ENCODE data around the gene ZDHHC5.

DNA sequence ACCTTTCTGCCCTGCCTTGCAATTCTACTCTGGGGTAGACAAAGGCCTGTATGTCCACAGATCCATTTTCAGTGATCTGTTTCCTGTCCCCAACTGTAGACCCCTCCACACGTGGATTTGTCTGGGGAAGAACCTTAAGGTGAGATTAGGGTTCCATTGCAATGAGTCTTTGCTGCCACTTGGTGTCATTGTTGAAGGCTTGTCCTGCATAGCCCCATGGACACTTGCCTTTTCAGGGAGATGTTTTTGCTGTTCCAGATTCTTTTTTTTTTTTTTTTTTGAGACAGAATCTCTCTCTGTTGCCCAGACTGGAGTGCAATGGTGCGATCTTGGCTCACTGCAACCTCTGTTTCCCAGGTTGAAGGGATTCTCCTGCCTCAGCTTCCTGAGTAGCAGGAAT is 48.6 kb upstream of the ZDHHC5 start:
- TF ChIP-seq MAX (IDR thresholded peaks at IDR 0.05; ENCODE audit: low read depth, low read length) (no peak), CTCF (IDR thresholded peaks at IDR 0.05; ENCODE audit: low read depth, low read length) (peak; percentile 45), POLR2A (IDR thresholded peaks at IDR 0.05; ENCODE audit: extremely low read depth, insufficient read length) (no peak), MYC (IDR thresholded peaks at IDR 0.05; ENCODE audit: low read depth, low read length) (no peak)
